ENCODE measurements around the gene ACBD6.
"Not testable (repeated sequence)": the region's sequence is repeated elsewhere in the genome, so short reads cannot be mapped to it uniquely, and the experiment has no call there.

Gene ACBD6

DNA sequence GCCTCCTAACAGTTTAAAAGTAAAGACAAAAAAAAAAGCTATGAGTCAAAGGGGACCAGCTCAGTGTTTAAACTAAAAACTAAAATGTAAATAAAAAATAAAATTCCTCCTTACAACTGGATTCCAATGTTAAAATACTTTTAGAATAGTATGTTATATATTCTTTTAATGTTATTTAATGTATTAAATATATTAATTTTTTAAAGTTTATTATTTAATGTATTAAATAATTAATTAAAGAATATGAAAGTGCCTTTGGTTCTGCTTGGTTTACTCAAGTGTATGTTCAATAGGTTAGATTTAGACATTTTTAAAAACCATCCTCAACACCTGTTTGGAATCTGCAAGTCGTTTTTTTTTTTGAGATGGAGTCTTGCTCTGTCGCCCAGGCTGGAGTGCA, 13.1 kb downstream of the ACBD6 start:
- no peak for DNase-seq (ENCODE audit: low spot score)

DNA sequence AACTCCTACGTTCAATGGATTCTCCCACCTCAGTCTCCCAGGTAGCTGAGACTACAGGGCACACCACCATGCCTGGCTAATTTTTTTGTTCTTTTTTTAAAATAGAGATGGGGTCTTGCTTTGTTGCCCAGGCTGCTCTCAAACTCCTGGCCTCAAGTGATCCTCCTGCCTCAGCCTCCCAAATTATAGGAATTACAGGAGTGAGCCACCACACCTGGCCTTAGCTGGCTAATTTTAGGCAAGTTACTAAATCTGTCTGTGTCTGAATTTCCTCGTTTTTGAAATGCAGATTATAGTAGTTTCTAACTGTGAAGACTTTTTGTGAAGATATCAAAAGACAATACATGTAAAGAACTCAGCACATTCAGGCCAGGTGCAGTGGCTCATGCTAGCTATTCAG, 13.7 kb downstream of the ACBD6 start:
- DNase-seq (ENCODE audit: low spot score): no peak

DNA sequence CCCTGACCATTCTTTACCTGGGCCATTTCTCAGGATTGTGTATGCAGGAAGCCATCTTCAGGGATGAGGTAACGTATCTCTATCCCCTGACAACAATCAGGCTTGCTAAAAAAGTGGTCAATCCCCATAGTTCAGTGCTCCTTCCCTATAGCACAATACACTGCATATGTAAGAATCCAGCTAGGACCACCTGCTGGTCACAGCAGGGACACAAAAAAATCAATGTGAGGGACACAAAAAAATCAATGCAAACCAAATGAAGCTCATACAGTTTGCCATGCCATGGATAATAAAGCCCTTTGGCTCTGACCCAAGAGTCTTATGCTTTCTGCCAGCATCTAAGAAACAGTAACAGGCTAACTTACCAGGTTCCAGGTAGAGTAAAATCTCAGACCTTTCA, 16.3 kb downstream of the ACBD6 start:
- no peak for DNase-seq (ENCODE audit: low spot score)

DNA sequence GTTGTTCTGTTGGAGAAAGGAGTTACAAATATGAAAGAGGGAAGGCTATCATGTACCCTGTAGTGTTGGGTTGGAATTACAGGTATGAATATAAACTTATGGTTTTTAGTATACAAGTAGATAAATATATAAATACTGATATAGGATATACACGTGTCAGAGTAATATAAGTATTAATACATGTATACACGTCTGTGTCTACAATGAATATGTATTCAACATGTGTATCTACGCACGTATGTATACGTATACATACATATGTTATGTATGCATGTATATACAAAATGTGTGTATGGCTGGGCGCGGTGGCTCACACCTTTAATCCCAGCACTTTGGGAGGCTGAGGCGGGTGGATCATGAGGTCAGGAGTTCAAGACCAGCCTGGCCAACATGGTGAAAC, 17.9 kb downstream of the ACBD6 start:
- DNase-seq (ENCODE audit: low spot score): no peak

DNA sequence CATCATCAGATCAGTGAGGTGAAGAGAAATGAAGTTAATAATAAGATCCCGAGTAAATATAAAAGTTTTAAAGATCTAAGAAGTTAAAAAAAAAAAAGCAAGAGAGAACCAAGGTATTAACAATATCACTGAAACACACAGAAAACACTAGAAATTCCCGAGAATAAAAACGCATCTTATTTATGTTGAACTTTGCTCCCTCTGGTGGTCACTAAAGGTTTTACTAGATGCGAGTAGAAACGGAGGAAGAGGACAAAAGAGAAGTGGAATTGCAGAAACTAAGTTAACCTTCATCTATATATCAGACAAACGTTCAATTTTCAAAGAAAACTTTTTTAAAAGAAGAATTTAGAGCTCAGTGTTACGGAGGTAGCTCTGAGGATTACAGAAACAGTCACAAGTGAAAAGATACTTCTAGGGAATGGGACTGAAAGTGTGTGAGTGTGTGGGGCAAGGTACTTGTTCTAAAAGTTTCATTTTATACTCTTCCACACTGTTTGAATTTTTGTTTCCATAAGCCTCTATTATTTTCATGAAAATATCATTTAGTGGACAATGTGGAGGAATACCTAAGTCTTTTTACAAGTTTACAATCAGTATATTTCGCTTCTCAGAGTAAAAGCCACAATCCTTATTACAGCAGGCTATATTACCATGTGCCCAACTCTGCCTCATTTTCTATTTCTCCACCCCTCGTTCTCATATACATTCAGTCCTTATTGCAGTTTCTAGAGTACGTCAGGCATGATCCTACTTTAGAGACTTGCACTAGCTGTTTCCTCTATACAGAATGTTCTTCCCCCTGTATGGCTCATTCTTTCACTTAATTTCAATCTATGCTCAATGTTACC, 19.7 kb downstream of the ACBD6 start:
- DNase-seq (ENCODE audit: low spot score): peak; percentile 52

DNA sequence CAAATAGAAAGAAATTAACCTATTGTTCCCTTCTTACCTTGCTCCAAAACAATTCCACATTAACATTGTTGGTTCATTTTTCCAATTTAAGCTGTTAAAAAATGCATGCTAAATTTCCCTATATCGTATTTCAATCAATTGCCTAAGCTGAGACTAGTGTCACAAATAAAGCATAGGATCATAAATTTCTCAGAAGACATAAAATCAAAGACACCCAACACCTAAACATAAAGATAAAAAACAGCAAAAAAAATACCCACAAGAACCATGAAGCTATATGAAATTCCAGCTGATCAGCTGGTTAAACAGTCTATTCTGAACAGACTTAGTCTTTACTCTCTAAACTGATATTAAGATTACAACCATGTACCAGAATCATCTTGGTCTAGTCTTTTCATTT, 32.3 kb downstream of the ACBD6 start:
- no peak for DNase-seq (ENCODE audit: low spot score)

DNA sequence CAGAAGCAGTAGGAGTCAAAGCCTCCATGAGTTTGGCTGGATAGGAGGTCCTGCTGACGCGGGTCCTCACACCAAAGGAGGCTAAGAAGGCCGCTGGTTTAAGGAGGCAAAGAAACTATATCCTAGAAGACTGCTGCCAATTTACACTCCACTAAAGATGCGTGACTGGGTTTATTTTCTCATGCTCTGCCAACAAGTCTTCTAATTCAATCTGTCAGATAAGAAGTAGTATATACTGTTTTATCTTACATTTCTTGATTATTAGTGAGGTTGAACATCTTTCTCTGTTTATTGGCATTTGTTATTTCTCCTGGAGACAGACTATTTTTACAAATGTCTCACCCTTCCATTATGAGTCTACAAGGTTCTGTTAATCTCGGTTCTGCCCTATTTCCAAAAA, 34.1 kb downstream of the ACBD6 start:
- DNase-seq (ENCODE audit: low spot score): no peak

DNA sequence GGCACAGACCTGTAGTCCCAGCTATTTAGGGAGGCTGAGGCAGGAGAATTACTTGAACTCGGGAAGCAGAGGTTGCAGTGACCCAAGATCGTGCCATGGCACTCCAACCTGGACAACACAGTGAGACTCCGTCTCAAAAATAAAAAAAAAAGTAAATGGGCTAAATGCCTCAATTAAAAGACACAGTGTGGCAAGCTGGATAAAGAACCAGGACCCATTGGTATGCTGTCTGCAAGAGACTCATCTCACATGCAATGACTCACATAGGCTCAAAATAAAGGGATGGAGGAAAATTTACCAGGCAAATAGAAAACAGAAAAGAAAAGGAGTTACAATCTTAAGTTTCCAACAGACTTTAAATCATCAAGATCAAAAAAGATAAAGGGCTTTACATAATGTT, 40.3 kb downstream of the ACBD6 start:
- DNase-seq (ENCODE audit: low spot score): no peak

DNA sequence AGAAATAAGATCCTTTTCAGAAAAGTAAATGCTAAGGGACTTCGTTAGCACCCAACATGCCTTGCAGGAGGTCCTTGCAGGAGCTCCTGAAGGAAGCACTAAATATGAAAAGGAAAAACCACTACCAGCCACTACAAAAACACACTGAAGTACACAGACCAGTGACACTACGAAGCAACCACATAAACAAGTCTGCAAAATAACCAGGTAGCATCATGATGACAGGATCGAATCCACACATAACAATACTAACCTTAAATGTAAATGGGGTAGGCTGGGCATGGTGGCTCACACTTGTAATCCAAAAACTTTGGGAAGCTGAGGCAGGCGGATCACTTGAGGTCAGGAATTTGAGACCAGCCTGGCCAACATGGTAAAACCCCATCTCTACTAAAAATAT, 40.7 kb downstream of the ACBD6 start:
- not testable (repeated sequence) for DNase-seq (ENCODE audit: low spot score)

DNA sequence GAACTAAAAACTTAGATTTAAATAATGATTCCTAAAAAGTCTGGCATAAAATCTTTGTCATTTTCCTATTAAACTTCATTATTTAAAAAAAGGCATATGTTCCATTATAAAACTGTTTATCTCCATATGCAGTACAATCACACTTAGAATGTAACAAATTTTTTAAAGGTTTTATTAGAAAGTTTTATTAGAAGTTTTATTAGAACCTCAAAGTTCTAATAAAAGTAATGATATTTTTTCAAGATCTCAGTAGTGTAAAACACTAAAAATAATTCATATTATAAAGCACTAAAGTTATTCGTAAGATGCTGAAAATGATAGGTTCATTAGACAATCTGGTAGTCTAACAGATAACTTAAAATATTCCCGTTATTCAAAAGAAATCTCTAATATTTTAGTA, 43.6 kb downstream of the ACBD6 start:
- no peak for DNase-seq (ENCODE audit: low spot score)

DNA sequence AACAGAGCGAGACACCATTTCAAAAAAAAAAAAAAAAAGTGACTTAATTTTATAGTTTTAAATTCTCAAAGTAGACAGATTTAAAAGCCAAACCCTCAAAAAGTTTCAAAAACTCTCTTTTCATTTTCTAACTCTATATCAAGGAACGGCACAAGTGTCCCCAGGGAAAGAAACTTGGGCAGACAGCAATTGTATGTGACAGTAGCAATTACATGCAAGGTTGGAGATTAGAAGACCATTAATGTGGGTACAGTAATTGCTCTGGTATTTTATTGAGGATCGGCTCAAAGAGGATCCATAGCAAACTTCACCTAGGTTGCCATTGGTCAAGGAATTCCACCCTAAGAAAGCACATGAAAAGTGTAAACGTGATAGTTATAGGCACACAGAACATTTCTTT, 46.2 kb downstream of the ACBD6 start:
- no peak for DNase-seq (ENCODE audit: low spot score)

DNA sequence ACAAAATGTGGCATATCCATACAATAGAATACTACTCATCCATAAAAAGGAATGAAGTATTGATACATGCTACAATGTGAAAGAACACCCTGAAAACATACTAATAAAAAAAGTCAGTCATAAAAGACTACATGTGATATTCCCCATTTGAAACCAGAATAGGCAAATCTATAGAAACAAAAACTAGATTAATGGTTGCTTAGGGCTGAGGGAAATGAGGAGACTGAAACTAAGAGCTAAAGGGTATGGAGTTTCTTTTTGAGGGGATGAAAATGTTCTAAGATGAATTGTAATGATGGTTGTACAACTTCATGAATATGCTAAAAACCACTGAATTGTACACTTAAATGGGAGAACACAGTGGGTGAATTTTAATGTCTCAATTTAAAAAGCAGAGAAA, 50.9 kb downstream of the ACBD6 start:
- no peak for DNase-seq (ENCODE audit: low spot score)

DNA sequence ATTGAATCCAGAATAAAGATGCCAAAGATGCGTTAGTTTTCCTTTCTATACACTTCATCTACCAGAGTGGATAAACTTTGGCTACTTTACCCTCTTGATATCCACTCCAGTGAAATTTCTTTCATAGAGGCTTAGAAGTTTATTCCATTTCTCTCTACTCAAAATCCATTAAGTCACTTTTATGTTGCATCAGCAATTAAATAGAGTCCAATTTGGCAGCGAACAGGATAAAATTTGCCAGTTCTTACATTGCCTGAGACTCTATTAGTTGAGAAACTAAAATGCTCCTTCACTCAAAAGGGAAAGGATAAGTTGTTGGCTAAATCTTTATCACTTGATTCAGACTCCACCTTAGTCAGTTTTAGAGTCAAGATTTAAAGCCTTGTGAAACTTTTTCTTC, 57.9 kb downstream of the ACBD6 start:
- DNase-seq (ENCODE audit: low spot score): no peak

DNA sequence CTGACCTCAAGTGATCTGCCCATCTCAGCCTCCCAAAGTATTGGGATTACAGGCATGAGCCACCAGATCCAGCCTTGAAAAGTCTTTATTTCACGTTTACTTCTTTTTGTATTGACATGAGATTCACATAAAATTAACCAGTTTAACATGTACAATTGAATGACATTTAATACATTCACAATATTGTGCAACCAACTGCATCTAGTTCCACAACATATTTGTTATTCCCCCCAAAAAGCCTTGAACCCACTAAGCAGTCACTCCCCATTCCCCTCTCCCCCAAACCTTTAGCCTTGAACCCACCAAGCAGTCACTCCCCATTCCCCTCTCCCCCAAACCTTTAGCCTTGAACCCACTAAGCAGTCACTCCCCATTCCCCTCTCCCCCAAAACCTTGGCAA, 62.0 kb downstream of the ACBD6 start:
- DNase-seq (ENCODE audit: low spot score): no peak

DNA sequence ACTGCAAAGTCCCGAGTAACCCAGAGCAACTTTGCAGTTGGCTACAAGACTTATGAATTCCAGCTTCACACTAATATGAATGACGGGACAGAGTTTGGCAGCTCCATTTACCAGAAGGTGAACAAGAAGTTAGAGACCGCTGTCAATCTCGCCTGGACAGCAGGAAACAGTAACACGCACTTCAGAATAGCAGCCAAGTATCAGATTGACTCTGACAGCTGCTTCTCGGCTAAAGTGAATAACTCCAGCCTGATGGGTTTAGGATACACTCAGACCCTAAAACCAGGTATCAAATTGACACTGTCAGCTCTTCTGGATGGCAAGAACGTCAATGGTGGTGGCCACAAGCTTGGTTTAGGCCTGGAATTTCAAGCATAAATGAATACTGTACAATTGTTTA, 66.8 kb downstream of the ACBD6 start:
- no peak for DNase-seq (ENCODE audit: low spot score)

DNA sequence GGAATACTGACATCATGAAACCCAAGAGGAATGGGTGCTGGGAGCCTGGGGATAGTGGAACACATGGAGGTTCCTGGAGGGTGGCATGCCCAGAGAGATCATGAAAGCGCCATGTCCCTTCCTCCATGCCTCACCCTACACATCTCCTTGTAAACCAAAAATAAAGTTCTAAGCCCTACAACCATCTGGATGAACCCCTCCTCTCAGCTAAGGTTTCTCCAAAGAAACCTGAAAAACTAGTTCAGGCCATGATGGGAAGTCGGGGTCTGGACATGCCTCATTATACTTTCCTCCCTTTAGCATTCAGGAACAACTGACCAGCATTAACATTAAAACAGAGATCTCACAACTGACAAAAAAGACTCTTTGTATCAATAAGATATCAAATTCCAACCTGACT, 68.5 kb downstream of the ACBD6 start:
- DNase-seq (ENCODE audit: low spot score): no peak

DNA sequence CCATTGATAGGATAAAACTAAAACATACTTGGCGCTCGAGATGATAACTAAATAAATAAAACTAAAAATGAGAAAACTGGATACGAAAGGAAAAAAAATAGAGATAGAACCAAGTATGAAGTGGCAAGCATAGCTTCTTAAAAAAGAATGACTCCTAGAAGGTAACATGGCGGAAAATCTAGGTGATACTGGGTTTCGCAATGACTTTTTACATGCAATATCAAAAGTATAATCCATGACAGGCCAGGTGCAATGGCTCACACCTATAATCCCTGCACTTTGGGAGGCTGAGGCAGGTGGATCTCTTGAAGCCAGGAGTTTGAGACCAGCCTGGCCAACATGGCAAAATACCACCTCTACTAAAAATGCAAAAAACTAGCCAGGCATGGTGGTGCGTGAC, 70.7 kb downstream of the ACBD6 start:
- DNase-seq (ENCODE audit: low spot score): no peak

DNA sequence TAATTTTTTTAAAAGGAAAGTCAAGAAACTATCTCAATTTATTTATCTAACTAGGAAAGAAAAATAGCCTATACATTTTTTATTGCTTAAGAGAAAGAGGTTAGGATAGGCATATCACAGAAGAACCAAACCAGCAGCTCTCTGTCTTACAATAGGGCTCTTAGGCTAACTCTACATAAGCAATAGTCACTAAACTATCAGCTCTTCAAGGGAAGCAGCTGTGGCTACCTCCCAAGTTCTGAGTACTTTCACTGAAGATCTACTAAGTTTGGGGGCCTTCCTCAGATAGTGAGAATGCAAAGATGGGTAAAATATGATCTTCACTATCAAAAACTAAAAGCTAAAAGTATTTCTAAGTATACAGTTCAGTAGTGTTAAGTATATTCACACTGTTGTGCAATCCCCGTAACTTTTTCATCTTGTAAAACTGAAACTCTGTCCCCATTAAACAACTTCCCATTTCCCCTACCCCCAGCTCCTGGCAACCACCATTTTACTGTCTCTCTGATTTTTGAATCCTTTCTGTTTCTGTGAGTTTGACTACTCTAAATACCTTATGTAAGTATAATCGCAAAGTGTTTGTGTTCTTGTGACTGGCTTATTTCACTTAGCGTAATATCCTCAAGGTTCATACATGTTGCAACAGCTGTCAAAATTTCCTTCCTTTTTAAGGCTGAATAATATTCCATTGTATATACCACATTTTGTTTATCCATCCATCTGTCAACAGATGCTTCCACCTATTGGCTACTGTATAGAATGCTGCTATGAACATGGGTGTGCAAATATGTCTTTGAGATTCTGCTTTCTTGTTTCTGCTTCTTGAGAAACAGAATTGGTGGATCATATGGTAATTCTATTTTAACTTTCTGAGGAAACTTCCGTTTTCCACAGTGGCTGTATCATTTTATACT, 73.3 kb downstream of the ACBD6 start:
- DNase-seq (ENCODE audit: low spot score): no peak

DNA sequence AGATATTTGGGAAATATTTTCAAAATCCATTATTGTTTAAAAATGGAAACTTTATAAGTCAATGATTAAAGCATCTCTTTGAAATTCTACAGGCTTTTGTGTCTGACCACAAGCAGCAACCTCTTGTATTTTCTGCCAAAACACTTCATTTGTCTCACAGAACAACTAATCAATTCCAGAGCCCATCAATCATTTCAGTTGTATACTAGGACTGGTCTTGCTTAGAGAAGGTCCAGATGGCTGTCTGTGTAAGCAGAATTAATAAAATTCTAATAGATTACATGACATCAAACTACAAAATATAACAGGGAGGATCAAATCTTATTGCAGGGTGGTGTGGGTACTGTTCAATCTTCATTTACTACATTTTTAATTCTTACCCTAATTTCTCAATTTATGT, 76.4 kb downstream of the ACBD6 start:
- no peak for DNase-seq (ENCODE audit: low spot score)

DNA sequence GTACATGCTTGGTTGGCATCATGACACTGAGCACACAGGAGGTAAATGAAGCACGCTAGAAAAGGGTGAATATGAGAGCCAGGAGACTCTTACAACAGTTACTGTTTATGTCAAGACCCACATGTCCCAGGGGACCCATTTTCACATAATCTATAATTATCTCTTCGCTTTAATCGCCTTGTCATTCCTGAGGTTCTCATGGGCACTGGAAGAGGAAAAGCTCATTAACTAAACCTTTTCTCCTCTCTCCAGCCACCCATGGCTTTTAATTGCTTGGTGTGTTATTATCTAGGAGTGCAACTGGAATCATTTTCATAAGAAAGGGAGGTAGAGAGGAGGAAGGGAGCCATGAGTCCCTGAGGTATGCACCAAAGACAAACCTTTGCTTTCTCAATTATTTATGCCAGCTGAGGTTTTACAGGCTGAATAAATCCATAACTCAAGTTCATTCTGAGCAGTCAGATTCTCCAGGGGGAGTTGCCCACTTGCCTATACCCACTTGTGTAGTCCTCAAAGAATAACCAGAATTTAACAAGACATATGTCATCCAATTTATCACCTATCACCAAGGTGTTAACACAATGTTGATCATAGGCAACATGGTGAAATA, 77.4 kb downstream of the ACBD6 start:
- DNase-seq (ENCODE audit: low spot score): no peak

DNA sequence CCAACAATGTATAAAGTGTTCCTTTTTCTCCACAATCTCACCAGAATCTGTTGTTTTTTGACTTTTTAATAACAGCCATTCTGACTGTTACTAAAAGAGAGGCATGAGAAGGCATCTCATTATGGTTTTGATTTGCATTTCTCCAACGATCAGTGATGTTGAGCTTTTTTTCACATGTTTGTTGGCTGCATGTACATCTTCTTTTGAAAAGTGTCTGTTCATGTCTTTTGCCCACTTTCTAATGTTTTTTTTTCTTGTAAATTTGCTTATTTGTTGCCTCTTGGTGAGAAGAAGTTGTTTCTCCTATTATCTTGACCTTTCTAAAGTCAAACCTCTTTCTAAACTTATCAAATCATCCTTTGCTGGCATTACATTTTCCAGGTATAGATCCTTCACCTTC, 80.8 kb downstream of the ACBD6 start:
- no peak for DNase-seq (ENCODE audit: low spot score)

DNA sequence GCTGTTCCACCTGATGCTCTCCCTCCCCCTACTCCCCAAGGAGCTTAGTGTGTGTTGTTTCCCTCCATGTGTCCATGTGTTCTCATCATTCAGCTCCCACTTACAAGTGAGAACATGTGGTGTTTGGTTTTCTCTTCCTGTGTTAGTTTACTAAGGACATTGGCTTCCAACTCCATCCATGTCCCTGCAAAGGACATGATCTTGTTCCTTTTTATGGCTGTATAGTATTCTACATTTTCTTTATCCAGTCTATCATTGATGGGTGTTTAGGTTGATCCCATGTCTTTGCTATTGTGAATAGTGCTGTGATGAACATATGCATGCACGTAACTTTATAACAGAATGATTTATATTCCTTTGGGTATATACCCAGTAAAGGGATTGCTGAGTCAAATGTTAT, 81.2 kb downstream of the ACBD6 start:
- DNase-seq (ENCODE audit: low spot score): not testable (repeated sequence)

All from CD4-positive, alpha-beta T cell treated with Interleukin-15 for 4 hours (primary cell).